T-helper 9 cell (primary cell): ENCODE measurements around the gene BAIAP2L2.
"Not testable (repeated sequence)": the region's sequence is repeated elsewhere in the genome, so short reads cannot be mapped to it uniquely, and the experiment has no call there.

Source experiments
- DNase-seq: peaks from one replicate; pipeline ENCODE4 v3.0.0-alpha.2; 2020

BAIAP2L2 gene

GRCh38 chr22:38066381-38067027 is 44.0 kb downstream of the BAIAP2L2 start:
- DNase-seq, result no peak

DNA sequence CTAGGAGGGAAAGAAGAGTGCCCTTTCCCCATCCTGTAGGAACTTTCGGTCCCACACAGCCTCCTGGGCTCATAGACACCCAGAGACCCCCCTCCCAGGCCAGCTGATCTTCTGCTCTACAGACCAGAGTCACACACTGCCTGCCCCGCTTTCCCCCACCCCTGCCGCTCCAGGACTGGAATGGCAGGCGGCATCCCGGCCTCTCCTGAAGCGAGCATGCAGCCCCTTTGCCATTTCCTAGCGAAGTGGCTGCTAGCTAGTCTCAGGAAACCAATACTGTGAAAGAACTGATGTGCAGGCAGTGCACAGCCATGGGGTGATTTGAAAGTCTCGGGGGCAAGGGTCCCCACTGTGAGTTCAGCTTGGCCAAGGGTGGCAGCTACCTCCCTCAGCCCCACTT is 44.9 kb downstream of the BAIAP2L2 start:
- no peak for DNase-seq

DNA sequence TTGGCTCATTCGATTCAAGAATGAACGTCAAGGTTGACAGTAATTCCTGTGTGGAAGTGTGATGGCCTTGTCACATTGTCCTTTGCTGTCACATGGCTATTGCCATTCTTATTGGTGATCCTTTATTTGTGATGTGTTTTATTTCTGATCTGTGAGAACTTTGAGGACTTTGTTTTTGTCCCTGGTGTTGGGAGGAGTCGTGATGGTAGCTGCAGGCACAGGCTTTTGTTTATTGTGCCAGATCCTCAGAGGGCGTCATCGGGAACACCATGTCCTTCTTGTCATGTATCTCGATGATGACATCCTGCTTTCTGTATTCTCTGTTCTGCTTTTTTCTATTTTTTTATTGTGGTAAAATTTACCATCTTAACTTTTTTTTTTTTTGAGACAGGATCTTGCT is 47.7 kb downstream of the BAIAP2L2 start:
- no peak for DNase-seq

DNA sequence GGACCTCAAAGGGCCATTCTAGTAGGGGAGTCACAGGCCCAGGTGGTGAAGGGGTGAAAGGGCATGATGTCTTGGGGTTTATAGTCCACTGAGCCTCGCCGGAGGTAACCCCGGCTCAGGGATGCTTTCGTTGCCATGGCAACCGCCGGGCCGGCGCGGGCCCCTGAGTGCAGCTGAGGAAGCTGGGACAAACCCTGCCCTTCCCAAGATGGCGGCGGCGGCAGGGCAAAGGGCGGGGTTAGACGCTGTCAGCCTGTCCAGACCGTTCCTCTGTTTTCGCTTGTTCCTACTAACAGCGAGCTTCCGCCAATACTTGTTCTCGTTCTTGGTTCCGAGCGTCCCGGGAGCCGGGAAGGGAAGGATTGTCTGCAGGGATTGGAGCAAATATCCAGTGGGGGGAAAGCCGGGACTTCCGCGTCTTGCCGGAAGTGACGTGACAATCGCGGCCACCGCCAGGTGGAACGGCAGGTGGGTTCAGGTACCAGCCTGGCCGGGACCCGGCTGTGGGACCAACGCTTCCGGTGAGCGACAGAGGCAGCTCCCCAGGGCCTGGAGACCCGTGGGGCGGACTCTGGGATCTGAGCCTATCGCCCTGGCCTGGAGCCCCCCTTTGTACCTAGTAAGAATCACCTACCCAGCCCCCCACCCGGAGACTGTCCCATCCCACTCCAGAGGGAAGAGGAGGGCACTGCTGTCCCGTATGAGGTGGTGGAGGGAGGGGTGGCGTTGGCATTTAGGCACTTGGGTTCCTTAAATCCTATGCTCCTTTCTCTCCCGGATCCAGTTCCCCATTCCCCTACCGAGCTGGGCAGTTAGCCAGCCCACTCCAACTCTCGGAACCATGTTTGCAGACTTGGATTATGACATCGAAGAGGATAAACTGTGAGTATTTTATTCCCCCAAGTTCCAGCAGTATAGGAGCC is 53.3 kb downstream of the BAIAP2L2 start, which contains the start of gene PICK1:
Gene PICK1, plus strand, starts transcription at position 436 of the 923 bp plus-strand sequence. Its CDS starts 406 bp downstream, at position 842.
- DNase-seq, result peak; percentile 72

DNA sequence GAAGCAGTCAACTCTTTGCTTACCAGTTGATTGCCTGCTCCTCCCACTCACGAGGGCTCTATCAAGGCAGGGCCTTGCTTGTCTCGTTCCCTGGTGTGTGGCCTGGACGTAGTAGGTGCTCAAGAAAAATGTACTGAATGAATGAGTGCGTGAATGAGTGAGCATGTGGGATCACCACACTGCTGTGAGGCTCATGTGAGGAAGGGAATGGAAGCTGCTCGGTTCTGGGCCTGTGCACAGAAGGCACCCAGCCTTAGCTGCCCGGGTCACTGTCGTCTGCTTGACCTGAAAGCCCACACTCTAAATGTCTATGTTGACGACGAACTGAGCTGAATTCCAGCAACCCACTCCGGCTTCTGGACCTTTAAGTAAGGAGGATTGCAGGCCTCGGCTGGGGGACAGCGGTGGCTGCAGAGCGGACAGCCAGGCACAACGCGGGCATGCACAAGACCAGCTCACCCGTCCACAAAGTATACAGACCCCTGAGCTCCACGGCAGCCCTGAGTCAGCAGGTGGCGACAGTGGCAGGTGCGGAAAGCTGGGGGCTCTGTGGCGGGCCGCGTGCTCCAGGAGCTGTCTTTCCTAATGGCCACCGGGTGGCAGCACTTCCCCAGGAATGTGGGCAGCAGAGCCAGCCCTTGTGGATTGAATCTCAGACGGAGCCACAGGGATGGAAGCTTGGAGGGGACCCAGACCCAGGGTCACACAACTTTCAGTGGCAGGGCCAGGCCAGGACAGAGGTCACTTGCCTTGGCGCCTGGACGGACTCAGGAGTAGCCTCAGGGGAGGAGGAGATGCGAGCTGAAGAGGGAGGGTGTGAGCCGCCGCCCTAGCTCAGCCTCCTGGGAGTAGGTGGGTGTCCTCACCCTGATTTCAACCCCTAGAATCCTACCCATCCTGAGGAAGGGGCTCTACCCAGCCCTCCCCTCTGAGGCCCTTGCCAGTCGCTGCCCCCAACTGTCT is 58.3 kb downstream of the BAIAP2L2 start:
- peak; percentile 69 for DNase-seq

GRCh38 chr22:38051261-38051660 is 59.2 kb downstream of the BAIAP2L2 start:
- no peak for DNase-seq

GRCh38 chr22:38050720-38051119 is 59.8 kb downstream of the BAIAP2L2 start:
- DNase-seq, result no peak

GRCh38 chr22:38049812-38050619 is 60.5 kb downstream of the BAIAP2L2 start:
- DNase-seq, result no peak

- DNase-seq, result no peak
Observed at GRCh38 chr22:38046070-38046748, 64.3 kb downstream of the BAIAP2L2 start.

GRCh38 chr22:38043151-38044039 is 67.1 kb downstream of the BAIAP2L2 start:
- no peak for DNase-seq

DNA sequence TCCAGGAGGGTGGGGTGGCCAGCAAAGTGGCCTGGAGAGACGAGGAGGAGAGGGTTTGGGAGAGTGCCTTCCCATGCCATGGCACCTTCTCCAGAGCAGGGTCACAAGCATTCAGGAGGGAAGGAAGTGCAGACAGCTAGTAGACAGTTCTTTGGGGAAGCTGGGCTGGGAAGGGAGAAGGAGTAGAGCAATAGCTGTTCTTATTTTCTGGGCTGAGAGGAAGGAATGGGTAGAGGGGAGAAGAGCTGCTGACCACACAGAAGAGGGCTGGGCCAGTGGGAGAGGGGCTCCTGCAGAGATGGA is 68.0 kb downstream of the BAIAP2L2 start:
- DNase-seq, result no peak

GRCh38 chr22:38041760-38042487 is 68.6 kb downstream of the BAIAP2L2 start:
- no peak for DNase-seq

- DNase-seq, result no peak
Observed at GRCh38 chr22:38040953-38041759, 69.3 kb downstream of the BAIAP2L2 start.

GRCh38 chr22:38038890-38039812 is 71.3 kb downstream of the BAIAP2L2 start:
- no peak for DNase-seq

- no peak for DNase-seq
Observed at GRCh38 chr22:38038426-38038825, 72.1 kb downstream of the BAIAP2L2 start.

GRCh38 chr22:38037367-38038150 is 72.9 kb downstream of the BAIAP2L2 start:
- DNase-seq, result not testable (repeated sequence)
